Gastroesophageal sphincter (tissue), 3 donors: ENCODE data around the gene SYNE1.

Experiments
- CTCF ChIP-seq, 4 experiments: fragments of 200-600 bp in 2 of 4; fragments of 450-650 bp in 2 of 4; sonication (generic) in 1 of 4; IDR thresholded peaks; one replicate each; pipeline ENCODE4 v1.5.1; 2017 to 2019; ENCODE audit warnings: antibody characterized with exemption in 4 of 4, mild to moderate bottlenecking in 2 of 4, moderate library complexity in 2 of 4
- POLR2A ChIP-seq, 2 donors: fragments of 450-650 bp; IDR thresholded peaks; one replicate each; pipeline ENCODE4 v1.6.1; 2017; ENCODE audit warnings: antibody characterized with exemption in 2 of 2, mild to moderate bottlenecking in 2 of 2, moderate library complexity in 1 of 2
- POLR2AphosphoS5 ChIP-seq: sonication (generic); formaldehyde crosslinking; IDR thresholded peaks from one replicate; pipeline ENCODE4 v1.6.1; 2017; ENCODE audit warnings: antibody characterized with exemption

DNA sequence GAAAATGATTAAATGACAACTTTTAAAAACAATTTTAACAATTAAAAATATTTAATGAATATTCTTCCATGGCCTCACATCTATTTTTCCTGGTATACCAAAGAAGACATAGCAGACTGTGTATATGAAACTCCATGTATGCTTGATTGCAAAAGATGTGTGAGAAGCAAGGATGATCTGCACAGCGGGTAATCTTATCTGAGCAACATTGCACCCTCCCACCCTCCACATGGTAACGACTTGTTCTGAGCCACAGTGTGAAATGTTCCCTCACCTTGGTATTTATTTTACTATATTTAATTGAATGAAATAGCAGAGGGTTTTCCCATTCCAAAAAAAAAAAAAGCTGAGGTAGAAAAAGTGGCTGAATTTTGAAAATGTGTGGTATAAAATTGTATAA lies 204.4 kb downstream of the SYNE1 start:
- TF ChIP-seq POLR2A (IDR thresholded peaks at IDR 0.05) (no peak), CTCF (IDR thresholded peaks at IDR 0.05) (no peak), POLR2AphosphoS5 (no peak)
